ENCODE data around the gene MC5R. TPM values are rescaled to one million over a fixed set of nuclear protein-coding genes. Genes with fewer than 3 reads are reported as not detected.

Gene MC5R
- not detected in 2 replicates for total RNA-seq (2013; cell fraction: nucleolus; rRNA removed)
- total RNA-seq (2014; rRNA removed) (not detected in 2 replicates), total RNA-seq (2014; rRNA removed; fragmentation: Illumina TruSeq; extraction: Trizol) (not detected in 2 replicates), total RNA-seq (2021) (not detected in 2 replicates), polyA plus RNA-seq (2011; rRNA removed) (not detected in 2 replicates), polyA plus RNA-seq (2014; fragmentation: Illumina TruSeq; extraction: Trizol) (not detected in 2 replicates), polyA plus RNA-seq (2014; fragmentation: Nextera tagmentation; extraction: Ambion mirVana) (not detected), polyA plus RNA-seq (2014; rRNA removed) (not detected in 2 replicates), polyA plus RNA-seq (2016; fragmentation: Nextera tagmentation; extraction: Ambion mirVana) (not detected), polyA minus RNA-seq (2011; rRNA and poly(A)+ RNA removed) (not detected in 2 replicates), Bru-seq, nascent RNA (not detected), BruChase-seq, experiment 1, labeled RNA remaining after a 6-hour chase (not detected), BruChase-seq, experiment 2, labeled RNA remaining after a 2-hour chase (not detected)
- not detected for polyA plus RNA-seq (2011; ENCODE audit: low read depth)
- not detected in 2 replicates for polyA plus RNA-seq (2011; cell fraction: cytosol; rRNA removed)
- polyA plus RNA-seq (2011; cell fraction: nucleus; rRNA removed) = not detected in 2 replicates
- polyA plus RNA-seq (2012) = not detected in 2 replicates
- not detected in 2 replicates for polyA minus RNA-seq (2011; cell fraction: cytosol; rRNA and poly(A)+ RNA removed)
- polyA minus RNA-seq (2011; cell fraction: nucleus; rRNA and poly(A)+ RNA removed) = not detected in 2 replicates
- long read RNA-seq, experiment 1 = 0 reads
- long read RNA-seq, experiment 2 = 0 reads

GRCh38 chr18:13823707-13824395, at the start of gene MC5R:
Gene MC5R (plus strand): TSS chr18:13824149. CDS start chr18:13825766, 1,617 bp downstream.
- no peaks in the 10 kb centered on the region for H3K36me3 ChIP-seq (ENCODE audit: control insufficient read depth in 2 of 2, insufficient read depth in 2 of 2, low read length in 1 of 2)
- no peak for DNase-seq (ENCODE audit: low read depth, low spot score)
- in situ Hi-C loops (cut with MboI) = no loop called here
- H2AFZ ChIP-seq (ENCODE audit: control insufficient read depth, low read depth, low read length) = no peak within 1 kb of the TSS
- H3K27me3 ChIP-seq (replicated peaks in 1 of 2; ENCODE audit: control insufficient read depth in 2 of 2, insufficient read depth in 2 of 2, low read length in 1 of 2) = no peaks in the 10 kb centered on the region
- no peaks in the 10 kb centered on the region; the same call in 1 of the 2 replicates for H4K20me1 ChIP-seq (ENCODE audit: control insufficient read depth, insufficient read depth)
- H3K27ac ChIP-seq (ENCODE audit: control insufficient read depth, insufficient read depth) = no peak within 1 kb of the TSS
- ChIA-PET CTCF (interaction anchor here (0.8 to 1.9 kb wide), 11 partner anchors 11 to 622 kb away, joined by 3 to 23 read pairs (median 3); no protein-coding TSS in a partner anchor), RAD21 (ENCODE audit: unreplicated experiment) (interaction anchor here (0.6 to 1.8 kb wide), 5 partner anchors 11 to 264 kb away, joined by 3 to 14 read pairs (median 5); no protein-coding TSS in a partner anchor), SMC1A (ENCODE audit: uncharacterized antibody, unreplicated experiment) (interaction anchor here (1.2 to 2.2 kb wide), 2 partner anchors 11 to 264 kb away, joined by 7 to 15 read pairs; no protein-coding TSS in a partner anchor), POLR2A (no interaction called here)
- no peak for FAIRE-seq
- H3K9me3 ChIP-seq (replicated peaks; ENCODE audit: control insufficient read depth, insufficient read depth, low read length) = no peaks in the 10 kb centered on the region
- no TSS peak for BruUV-seq (replicated peaks)
- 1% methylated on average over 54 of the region's 54 CpGs for WGBS (ENCODE audit: insufficient coverage, insufficient replicate concordance, low lambda C conversion rate, missing lambda C conversion rate)
- H3K9ac ChIP-seq (ENCODE audit: control insufficient read depth, insufficient read depth, low read length) = no peak within 1 kb of the TSS
- H3K4me2 ChIP-seq (ENCODE audit: control insufficient read depth, insufficient read depth) = peak within 1 kb of the TSS; percentile 71; the same call in 1 of the 2 replicates
- ATAC-seq = peak; percentile 98
- no peaks in the 10 kb centered on the region for H3K79me2 ChIP-seq (ENCODE audit: control insufficient read depth, insufficient read depth, low read length)
- intact Hi-C loops (cut with micrococcal nuclease; ENCODE audit: unreplicated experiment) = loop anchor here (1.0 to 10.0 kb wide), 2 partner anchors 262 to 571 kb away; no protein-coding TSS in a partner anchor
- no peak within 1 kb of the TSS; the same call in 1 of the 2 replicates for H3K4me3 ChIP-seq
- H3K4me1 ChIP-seq (ENCODE audit: control insufficient read depth, insufficient read depth, low read length) = no peaks in the 10 kb centered on the region
- no peak for TF ChIP-seq SUZ12 (IDR thresholded peaks at IDR 0.05; ENCODE audit: unreplicated experiment)
- no peak for TF ChIP-seq ZSCAN29 (IDR thresholded peaks at IDR 0.05)
- TF ChIP-seq YY1 (IDR thresholded peaks at IDR 0.05; ENCODE audit: low read depth, low read length) = peak; percentile 67; the same call in 1 of the 2 replicates
- no peak for TF ChIP-seq ZNF687 (IDR thresholded peaks at IDR 0.05)
- no peak for TF ChIP-seq EP300 (IDR thresholded peaks at IDR 0.05; ENCODE audit: borderline replicate concordance in 1 of 2, control insufficient read depth in 1 of 2, low read depth in 2 of 2, low read length in 2 of 2)
- 0 out of 2 replicates have a peak, but pooled peaks have one; percentile 30 for TF ChIP-seq TCF3 (IDR thresholded peaks at IDR 0.05; ENCODE audit: borderline replicate concordance, insufficient read depth, low read depth, low read length)
- TF ChIP-seq TCF7 (IDR thresholded peaks at IDR 0.05; ENCODE audit: borderline replicate concordance) = no peak
- no peak for TF ChIP-seq SIX5 (IDR thresholded peaks at IDR 0.05; ENCODE audit: low read depth, low read length, severe bottlenecking)
- TF ChIP-seq SREBF2 (IDR thresholded peaks at IDR 0.05; ENCODE audit: low read length) = no peak
- TF ChIP-seq MTA3 (IDR thresholded peaks at IDR 0.05; ENCODE audit: borderline replicate concordance, low read length) = no peak
- peak; percentile 33; the same call in 1 of the 2 replicates for TF ChIP-seq TCF12 (IDR thresholded peaks at IDR 0.05; ENCODE audit: low read depth, low read length)
- TF ChIP-seq MYB (IDR thresholded peaks at IDR 0.05; ENCODE audit: borderline replicate concordance, low read depth, low read length) = 0 out of 2 replicates have a peak, but pooled peaks have one; percentile 30
- TF ChIP-seq CEBPB (IDR thresholded peaks at IDR 0.05; ENCODE audit: borderline replicate concordance in 1 of 2, low read depth in 2 of 2, low read length in 2 of 2) = no peak
- TF ChIP-seq KLF5 (IDR thresholded peaks at IDR 0.05; ENCODE audit: partially characterized antibody) = peak; percentile 35
- TF ChIP-seq TARDBP (IDR thresholded peaks at IDR 0.05; ENCODE audit: borderline replicate concordance) = no peak

Measured in GM12878 (cell line).